ENCODE measurements around the gene BTG1. TPM values are rescaled to one million over a fixed set of nuclear protein-coding genes. Genes with fewer than 3 reads are reported as not detected.

Gene BTG1
- polyA plus RNA-seq, 3 donors = 189 to 242 (median 192) TPM

- Histone ChIP-seq H3K9me3 (replicated peaks in 1 of 2; ENCODE audit: control insufficient read depth in 1 of 2, insufficient read depth in 1 of 2, low read length in 2 of 2) (no peaks in the 10 kb centered on the region), H3K9ac (ENCODE audit: insufficient read depth, low read length, poor library complexity, severe bottlenecking) (peak overlapping the region; percentile 98), H4K20me1 (ENCODE audit: insufficient read depth, low read length) (peaks cover 81% of the 10 kb centered on the region), H3K27ac (ENCODE audit: low read depth in 1 of 2, low read length in 2 of 2) (peak overlapping the region in 1 of 2 donors; percentile 92), H3K27me3 (ENCODE audit: control insufficient read depth in 2 of 2, insufficient read depth in 2 of 2, low read length in 2 of 2) (no peaks in the 10 kb centered on the region), H3K4me1 (ENCODE audit: control insufficient read depth in 1 of 2, insufficient read depth in 2 of 2, low read length in 2 of 2) (peaks cover 21 to 64% of the 10 kb centered on the region in 2 donors), H3K79me2 (ENCODE audit: insufficient read depth, low read length) (peaks cover 98% of the 10 kb centered on the region), H3K4me2 (replicated peaks; ENCODE audit: extremely low read depth, low read length, poor library complexity, severe bottlenecking) (peak overlapping the region; percentile 79), H3K4me3 (replicated peaks in 1 of 3; ENCODE audit: low read depth in 2 of 3, low read length in 3 of 3) (peak overlapping the region; percentile 92 to 99 (median 92)), H3K36me3 (replicated peaks in 1 of 2; ENCODE audit: control insufficient read depth in 1 of 2, insufficient read depth in 2 of 2, low read length in 2 of 2) (peaks cover 27 to 60% of the 10 kb centered on the region in 2 donors), H2AFZ (ENCODE audit: insufficient read depth, low read depth, low read length, poor library complexity, severe bottlenecking) (no peak overlapping the region)
- Mint-ChIP-seq H3K27me3 (ENCODE audit: low read depth in 3 of 3) (peaks cover 0 to 4% (median 2%) of the 10 kb centered on the region in 3 donors), H3K27ac (peak overlapping the region; percentile 54 to 99 (median 83)), H3K4me1 (peaks cover 26% of the 10 kb centered on the region), H3K36me3 (peaks cover 62 to 67% of the 10 kb centered on the region in 2 donors), H3K4me3 (peak overlapping the region; percentile 98 to 99), H3K9me3 (peaks cover 0 to 3% (median 0%) of the 10 kb centered on the region in 7 donors)
- DNase-seq = no peak
- TF ChIP-seq, protein P1, sequence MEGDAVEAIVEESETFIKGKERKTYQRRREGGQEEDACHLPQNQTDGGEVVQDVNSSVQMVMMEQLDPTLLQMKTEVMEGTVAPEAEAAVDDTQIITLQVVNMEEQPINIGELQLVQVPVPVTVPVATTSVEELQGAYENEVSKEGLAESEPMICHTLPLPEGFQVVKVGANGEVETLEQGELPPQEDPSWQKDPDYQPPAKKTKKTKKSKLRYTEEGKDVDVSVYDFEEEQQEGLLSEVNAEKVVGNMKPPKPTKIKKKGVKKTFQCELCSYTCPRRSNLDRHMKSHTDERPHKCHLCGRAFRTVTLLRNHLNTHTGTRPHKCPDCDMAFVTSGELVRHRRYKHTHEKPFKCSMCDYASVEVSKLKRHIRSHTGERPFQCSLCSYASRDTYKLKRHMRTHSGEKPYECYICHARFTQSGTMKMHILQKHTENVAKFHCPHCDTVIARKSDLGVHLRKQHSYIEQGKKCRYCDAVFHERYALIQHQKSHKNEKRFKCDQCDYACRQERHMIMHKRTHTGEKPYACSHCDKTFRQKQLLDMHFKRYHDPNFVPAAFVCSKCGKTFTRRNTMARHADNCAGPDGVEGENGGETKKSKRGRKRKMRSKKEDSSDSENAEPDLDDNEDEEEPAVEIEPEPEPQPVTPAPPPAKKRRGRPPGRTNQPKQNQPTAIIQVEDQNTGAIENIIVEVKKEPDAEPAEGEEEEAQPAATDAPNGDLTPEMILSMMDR (IDR thresholded peaks at IDR 0.05) = no peak
- no CpG with 5 or more reads among the region's 5 CpGs for whole genome bisulfite sequencing (ENCODE audit: insufficient coverage)
- intact Hi-C loops (cut with micrococcal nuclease) = loop anchor here in 1 of 2 donors (5.0 to 10.0 kb wide), 2 partner anchors 92 to 360 kb away; no protein-coding TSS in a partner anchor
Measured at GRCh38 chr12:92142251-92142926, 3.3 kb downstream of the BTG1 start.

GRCh38 chr12:92141591-92142121, 4.0 kb downstream of the BTG1 start:
- Histone ChIP-seq H3K9ac (ENCODE audit: insufficient read depth, low read length, poor library complexity, severe bottlenecking) (peak overlapping the region; percentile 98), H3K4me3 (replicated peaks in 1 of 3; ENCODE audit: low read depth in 2 of 3, low read length in 3 of 3) (peak overlapping the region; percentile 92 to 99 (median 92)), H2AFZ (ENCODE audit: insufficient read depth, low read depth, low read length, poor library complexity, severe bottlenecking) (no peak overlapping the region), H3K4me2 (replicated peaks; ENCODE audit: extremely low read depth, low read length, poor library complexity, severe bottlenecking) (peak overlapping the region; percentile 79), H3K36me3 (replicated peaks in 1 of 2; ENCODE audit: control insufficient read depth in 1 of 2, insufficient read depth in 2 of 2, low read length in 2 of 2) (peaks cover 27 to 60% of the 10 kb centered on the region in 2 donors), H3K27me3 (ENCODE audit: control insufficient read depth in 2 of 2, insufficient read depth in 2 of 2, low read length in 2 of 2) (no peaks in the 10 kb centered on the region), H3K4me1 (ENCODE audit: control insufficient read depth in 1 of 2, insufficient read depth in 2 of 2, low read length in 2 of 2) (peaks cover 24 to 64% of the 10 kb centered on the region in 2 donors), H4K20me1 (ENCODE audit: insufficient read depth, low read length) (peaks cover 89% of the 10 kb centered on the region), H3K27ac (ENCODE audit: low read depth in 1 of 2, low read length in 2 of 2) (peak overlapping the region in 1 of 2 donors; percentile 92), H3K9me3 (replicated peaks in 1 of 2; ENCODE audit: control insufficient read depth in 1 of 2, insufficient read depth in 1 of 2, low read length in 2 of 2) (no peaks in the 10 kb centered on the region), H3K79me2 (ENCODE audit: insufficient read depth, low read length) (peaks cover 98% of the 10 kb centered on the region)
- peak overlapping the region in 6 of 7 donors; percentile 14 to 99 (median 72) for H3K27ac Mint-ChIP-seq
- no peak for DNase-seq
- H3K9me3 Mint-ChIP-seq = peaks cover 0 to 3% (median 0%) of the 10 kb centered on the region in 7 donors
- H3K4me3 Mint-ChIP-seq = peak overlapping the region; percentile 98 to 99
- peaks cover 0 to 4% (median 0%) of the 10 kb centered on the region in 3 donors for H3K27me3 Mint-ChIP-seq (ENCODE audit: low read depth in 3 of 3)
- WGBS (ENCODE audit: insufficient coverage) = no CpG with 5 or more reads among the region's 3 CpGs
- peaks cover 67 to 73% of the 10 kb centered on the region in 2 donors for H3K36me3 Mint-ChIP-seq
- intact Hi-C loops (cut with micrococcal nuclease) = loop anchor here in 1 of 2 donors (5.0 to 10.0 kb wide), 2 partner anchors 93 to 361 kb away; no protein-coding TSS in a partner anchor
- TF ChIP-seq, protein P1 (IDR thresholded peaks at IDR 0.05) = no peak
- H3K4me1 Mint-ChIP-seq = peaks cover 27% of the 10 kb centered on the region

All from CD14-positive monocyte (primary cell).